AG10803 (cell line): Measurements from ENCODE around the gene FAAH.
A peak's percentile ranks its signal among the peaks of the same experiment; 100 is the strongest.

Experiments used
- DNase-seq: peaks from one replicate; pipeline ENCODE4 v3.0.0; 2010; ENCODE audit warnings: low read depth
- H3K4me3 ChIP-seq: 2 replicates; pipeline ENCODE4 v1.5.1; 2011; ENCODE audit warnings: mild to moderate bottlenecking, low read length, control low read depth
- TF ChIP-seq, protein P1 (sequence below): conservative IDR thresholded peaks from 2 replicates; pipeline ENCODE4 v1.5.1; 2011; ENCODE audit warnings: mild to moderate bottlenecking, low read length, control low read depth, inconsistent platforms

The FAAH gene

DNA sequence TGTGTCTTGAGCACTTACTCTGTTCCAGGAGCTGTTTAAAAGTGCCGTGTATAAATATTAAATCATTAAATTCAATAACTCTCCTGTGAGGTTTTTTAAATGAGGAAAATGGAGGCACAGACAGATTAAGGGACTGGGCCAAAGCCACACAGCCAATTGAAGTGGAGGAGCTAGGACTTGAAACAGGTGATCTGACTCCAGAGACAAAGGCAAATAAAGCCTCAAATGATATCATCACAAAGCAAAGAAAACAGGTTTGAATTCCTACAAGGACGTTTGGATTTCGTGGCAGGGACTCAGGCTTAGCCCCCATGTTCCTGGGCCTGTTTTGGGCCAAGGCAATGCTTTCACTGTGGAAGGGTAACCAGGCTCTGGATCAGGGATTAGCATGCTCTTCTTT, 50.3 kb downstream of the FAAH start:
- DNase-seq: no peak
- TF ChIP-seq, protein P1, sequence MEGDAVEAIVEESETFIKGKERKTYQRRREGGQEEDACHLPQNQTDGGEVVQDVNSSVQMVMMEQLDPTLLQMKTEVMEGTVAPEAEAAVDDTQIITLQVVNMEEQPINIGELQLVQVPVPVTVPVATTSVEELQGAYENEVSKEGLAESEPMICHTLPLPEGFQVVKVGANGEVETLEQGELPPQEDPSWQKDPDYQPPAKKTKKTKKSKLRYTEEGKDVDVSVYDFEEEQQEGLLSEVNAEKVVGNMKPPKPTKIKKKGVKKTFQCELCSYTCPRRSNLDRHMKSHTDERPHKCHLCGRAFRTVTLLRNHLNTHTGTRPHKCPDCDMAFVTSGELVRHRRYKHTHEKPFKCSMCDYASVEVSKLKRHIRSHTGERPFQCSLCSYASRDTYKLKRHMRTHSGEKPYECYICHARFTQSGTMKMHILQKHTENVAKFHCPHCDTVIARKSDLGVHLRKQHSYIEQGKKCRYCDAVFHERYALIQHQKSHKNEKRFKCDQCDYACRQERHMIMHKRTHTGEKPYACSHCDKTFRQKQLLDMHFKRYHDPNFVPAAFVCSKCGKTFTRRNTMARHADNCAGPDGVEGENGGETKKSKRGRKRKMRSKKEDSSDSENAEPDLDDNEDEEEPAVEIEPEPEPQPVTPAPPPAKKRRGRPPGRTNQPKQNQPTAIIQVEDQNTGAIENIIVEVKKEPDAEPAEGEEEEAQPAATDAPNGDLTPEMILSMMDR: no peak
- no peak overlapping the region for H3K4me3 ChIP-seq

DNA sequence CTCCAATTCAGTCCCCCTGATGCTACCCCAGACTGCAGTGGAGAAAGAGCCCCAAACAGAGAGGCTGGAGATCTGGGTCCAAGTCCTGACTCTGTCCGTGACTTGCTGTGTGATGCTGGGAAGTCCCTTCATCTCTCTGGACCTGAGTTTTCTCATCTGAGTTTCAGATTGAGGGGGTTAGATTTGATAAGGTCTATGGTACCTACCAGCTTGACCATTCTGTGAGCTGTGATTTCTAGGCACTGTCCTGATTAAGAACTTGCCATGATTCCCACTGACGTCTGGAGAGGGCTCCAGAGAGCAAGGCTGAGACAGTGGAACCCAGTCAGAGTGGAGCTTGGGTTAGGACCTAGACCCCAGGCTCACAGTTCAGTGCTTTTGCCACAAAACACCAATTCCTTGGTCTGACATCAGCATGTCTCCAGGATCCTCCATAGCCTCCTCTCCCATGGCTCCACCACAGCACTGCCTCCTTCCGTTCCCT, 51.7 kb downstream of the FAAH start:
- TF ChIP-seq, protein P1: no peak; the same call in 1 of the 2 replicates
- no peak overlapping the region for H3K4me3 ChIP-seq
- no peak for DNase-seq

DNA sequence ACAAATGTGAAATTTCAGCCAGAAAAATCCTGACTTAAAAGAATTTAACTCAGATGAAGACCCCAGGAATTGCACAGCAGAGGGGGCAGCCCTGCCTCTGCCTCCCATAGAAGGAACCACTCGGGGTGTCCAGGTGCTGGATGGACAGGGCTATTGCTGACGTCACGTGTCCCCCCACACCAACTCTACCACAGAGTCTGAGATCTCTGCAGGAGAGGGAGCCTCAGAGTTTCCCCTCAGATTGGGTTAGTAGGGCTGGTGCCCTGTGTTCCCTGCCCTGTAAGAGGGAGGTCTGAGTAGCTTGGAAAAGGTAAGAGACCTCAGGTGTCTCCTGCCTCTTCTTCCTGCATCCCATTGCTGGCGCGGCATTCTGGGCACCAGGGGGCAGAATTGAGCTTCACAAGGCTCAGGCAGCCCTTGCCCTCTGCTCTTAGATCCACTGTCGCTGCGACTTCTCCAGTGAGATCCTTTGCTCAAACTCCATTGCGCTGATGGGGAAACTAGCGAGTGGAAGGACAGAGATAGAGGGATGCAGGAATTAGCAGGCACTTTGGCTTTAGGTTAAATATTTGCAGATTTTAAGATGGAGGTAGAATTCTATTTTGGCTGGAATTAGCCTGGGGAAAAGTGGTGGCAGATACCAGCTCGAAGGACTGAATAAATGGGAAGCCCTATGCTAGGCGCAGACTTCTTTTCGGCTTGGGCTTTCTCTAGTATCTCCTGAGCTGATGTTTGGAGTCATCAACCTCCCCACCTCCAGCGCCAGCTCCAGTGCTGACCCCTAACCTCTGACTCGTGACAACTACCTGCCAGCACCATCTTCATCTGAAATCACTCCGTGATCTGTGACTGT, 52.8 kb downstream of the FAAH start:
- no peak overlapping the region for H3K4me3 ChIP-seq
- DNase-seq: peak; percentile 62
- TF ChIP-seq, protein P1: peak; percentile 89

DNA sequence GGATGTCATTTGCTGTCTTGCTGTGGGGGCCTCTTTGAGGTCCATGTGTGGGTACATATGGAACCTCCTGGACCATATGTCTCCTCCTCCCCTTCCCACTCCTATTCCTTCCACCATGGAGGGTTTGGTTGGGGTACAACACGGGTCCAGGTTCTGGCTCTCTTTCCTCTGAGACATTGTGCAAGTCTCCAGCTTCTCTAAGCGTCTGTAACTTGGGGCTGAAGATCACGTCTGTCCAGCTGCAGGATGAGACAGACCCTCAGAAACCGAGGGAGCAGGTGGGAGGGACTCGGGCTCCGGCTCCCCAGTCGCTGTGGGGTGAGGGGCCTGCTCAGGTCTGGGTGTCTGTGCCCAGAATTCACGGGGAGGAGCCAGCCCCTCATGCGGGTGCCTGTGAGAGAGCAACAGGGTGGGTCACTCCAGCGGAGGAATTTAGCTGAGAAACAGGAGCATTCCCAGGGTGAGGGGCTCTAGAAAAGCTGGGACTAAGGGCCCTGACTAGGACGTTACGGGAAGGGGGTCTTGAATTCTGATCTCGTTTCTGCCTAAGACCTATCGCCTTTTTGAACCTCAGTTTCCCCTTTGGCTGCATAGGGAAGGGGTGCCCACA, 53.5 kb downstream of the FAAH start:
- H3K4me3 ChIP-seq: no peak overlapping the region
- TF ChIP-seq, protein P1: no peak

DNA sequence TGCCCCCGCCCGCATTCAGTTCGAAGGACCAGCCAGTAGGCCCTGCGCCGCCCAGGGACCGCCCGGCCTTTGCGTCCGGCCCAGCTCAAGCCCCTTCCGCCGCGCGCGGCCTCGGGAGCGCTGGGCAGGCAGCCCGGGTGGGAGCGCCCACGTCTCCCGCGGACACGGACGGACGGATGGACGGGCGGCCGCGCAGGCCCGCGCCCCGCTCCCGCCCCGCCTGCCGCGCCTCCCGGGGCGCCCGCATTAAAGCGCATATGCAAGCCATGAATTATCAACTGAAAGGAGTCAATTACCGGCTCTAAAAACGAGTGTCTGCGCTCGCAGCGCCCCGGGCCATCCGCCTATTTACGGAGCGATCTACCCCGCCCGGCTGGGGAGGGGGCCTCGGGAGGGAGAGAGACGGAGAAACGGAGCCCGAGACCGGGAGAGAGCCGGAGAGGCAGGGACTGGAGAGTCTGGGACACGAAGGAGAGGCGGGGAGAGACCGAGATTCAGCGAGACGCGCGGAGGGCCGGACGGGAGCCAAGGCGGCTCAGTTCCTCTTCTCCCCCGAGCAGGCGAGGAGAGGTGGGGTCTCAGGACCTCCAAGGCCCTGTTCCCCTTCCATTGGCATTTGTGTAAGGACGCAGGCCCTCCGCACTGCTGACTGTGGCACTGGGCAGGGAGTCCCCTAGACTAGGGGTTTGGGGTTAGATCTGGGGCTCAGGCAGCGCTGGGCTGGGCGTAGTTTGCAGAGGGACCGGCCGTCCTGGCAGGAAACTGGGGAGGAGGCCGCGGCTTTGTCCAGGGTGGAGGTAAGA, 54.2 kb downstream of the FAAH start:
- DNase-seq: no peak
- peak overlapping the region; percentile 13; the same call in 1 of the 2 replicates for H3K4me3 ChIP-seq
- TF ChIP-seq, protein P1: no peak

More for the DNA sequence above, 53.5 kb downstream of the FAAH start:
- no peak for DNase-seq

DNA sequence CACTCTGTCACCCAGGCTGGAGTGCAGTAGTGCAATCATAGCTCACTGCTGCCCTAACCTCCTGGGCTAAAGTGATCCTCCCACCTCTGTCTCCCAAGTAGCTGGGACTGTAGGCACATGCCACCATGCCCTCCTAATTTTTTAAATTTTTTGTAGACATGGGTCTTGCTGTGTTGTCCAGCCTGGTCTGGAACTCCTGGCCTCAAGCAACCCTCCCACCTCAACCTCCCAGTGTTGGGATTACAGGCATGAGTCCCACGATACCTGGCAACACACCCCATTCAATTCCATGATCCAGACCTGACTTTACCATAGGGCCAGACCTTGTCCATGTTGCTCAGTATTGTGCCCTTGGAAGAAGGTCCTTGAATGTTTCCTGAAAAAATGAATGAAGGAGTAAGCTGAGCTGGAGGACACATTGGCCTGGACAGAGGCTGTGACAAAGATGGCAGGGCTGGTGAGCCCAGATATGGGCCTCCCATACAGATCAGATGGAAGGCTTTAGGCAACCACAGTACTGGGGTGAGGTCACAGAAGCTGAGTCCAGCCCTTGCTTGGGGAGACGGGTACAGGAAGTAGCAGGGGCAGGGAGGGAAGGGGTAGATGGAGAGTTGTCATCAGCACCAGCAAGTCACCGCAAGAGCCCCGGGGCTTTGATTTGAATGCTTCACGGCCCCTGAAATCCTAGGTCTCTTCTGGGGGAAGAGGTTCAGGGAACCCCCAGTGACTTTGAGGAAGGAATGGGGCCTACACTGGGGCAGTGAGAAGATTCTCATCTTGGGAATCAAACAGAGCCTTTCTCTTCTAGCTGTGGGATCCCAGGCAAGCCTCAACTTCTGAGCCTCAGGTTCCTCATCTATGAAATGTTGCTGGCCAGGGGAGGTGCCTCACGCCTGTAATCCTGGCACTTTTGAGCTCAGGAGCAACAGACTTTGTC, 55.4 kb downstream of the FAAH start:
- no peak overlapping the region for H3K4me3 ChIP-seq
- TF ChIP-seq, protein P1: no peak
- DNase-seq: no peak
